Stimulated activated naive CD4-positive, alpha-beta T cell treated with Interleukin-2 at 50 U/mL for 16 hours (primary cell): ENCODE results near the gene RIC3.

Experiments
- DNase-seq: peaks from one replicate; lab custom pipeline; 2025; lab: John Stamatoyannopoulos, UW

The RIC3 gene

DNA sequence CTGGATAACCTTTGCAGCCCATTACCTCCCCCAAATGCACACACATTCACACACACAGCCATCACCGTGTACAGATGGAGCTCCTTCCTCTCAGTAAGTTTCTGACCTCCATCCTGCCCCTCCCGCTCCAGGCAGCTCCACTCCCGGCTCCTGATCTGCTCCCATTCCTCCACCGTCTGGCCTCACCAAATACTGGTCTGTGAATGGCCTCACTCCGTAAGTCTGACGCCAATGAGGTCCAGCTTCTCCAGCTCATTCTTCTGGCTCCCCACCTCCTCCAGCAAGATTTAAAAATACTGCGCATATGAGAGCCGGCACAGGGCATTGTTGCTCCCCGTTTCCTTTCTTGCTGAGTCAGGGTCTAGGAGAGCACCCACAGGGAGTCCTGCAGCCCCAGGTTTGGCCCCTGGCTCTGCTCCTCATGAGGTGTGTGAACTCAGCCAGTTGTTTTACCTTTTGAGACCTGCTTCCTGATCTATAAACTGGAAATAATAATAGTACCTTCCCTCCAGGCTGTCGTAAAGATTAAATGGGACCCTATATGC is 101.8 kb downstream of the RIC3 start:
- no peak for DNase-seq

DNA sequence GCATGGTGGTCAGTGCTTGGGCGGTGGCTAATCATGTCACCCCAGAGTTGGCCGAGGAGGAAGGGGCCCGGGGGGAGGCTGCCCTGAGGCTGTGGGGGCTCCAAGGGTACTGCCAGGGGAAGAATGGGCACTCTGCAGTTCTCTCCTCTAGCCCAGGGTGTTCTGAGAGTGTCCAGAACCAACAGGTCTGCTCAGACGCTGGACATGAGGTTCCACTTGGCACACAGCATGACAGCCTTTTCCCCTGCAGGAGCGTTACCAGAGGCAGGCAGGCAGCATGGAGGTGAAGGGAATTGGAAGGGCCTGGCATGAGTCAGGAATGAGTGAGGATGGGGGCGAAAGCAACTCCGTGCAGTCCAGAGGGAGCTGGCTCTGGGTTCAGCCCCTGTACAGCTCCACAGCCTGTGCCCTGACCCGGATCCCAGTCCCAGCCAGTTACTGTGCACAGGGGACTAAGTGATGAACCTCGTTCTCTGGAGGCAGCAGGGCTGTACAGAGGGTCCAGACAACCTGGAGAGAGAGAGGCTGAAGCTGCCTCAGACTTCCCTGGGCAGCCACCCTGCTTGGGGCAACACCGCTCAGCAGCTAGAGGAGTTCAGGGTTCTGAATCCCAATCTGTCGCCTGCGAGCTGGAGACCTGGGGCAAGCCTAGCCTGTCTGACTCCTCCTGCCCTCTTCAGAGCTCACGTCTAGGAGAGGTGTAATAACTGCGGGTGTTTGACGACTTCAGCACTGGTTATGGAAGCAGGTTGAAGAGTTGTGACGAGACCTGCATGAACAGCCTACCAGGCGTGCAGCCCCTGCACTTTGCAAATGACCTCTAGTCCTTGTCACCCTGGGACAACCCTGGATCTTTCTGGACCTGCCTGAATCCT is 102.6 kb downstream of the RIC3 start:
- no peak for DNase-seq

DNA sequence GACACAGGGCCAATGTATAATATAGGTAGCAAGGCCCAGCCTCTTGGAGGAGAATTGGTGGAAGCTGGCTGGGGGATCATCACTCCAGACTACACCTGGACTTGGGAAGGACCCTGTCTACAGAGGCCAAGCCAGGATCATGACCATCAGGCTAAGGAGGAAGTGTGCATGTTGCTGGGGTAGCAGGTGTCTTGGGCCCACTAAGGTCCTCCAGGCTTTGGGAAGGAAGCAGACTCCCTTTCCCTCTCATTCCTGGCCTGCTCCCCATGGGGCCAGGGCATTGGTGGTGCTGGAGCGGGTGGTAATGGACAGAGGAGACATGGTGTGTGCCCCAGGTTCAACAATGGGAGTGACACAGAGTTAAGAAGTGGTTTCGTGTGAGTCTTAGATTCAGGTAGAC is 103.8 kb downstream of the RIC3 start:
- DNase-seq: no peak

GRCh38 chr11:8063324-8063723 is 105.5 kb downstream of the RIC3 start:
- DNase-seq: no peak

DNA sequence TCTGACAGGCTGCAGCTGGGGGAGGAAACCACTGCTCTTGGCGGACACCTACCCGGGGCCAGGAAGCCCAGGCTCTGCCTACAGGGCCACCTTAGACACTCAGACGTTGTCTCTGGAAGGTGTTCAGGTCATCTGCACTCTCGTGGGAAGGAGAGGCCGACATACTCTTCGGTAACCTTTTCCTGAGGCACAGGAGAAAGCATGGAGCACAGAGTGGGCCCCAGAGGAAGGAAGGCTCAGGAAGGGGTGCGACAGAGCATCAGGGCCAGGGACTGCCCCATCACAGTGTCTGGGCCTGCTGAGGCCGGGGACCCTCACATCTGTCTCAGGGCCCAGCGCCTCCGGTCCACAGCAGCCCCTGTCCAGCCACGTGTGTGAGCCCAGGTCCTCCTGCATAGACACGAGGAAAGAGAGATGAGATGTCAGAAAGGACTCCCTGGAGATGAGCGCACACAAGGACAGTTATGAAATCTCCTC is 106.0 kb downstream of the RIC3 start:
- DNase-seq: no peak

DNA sequence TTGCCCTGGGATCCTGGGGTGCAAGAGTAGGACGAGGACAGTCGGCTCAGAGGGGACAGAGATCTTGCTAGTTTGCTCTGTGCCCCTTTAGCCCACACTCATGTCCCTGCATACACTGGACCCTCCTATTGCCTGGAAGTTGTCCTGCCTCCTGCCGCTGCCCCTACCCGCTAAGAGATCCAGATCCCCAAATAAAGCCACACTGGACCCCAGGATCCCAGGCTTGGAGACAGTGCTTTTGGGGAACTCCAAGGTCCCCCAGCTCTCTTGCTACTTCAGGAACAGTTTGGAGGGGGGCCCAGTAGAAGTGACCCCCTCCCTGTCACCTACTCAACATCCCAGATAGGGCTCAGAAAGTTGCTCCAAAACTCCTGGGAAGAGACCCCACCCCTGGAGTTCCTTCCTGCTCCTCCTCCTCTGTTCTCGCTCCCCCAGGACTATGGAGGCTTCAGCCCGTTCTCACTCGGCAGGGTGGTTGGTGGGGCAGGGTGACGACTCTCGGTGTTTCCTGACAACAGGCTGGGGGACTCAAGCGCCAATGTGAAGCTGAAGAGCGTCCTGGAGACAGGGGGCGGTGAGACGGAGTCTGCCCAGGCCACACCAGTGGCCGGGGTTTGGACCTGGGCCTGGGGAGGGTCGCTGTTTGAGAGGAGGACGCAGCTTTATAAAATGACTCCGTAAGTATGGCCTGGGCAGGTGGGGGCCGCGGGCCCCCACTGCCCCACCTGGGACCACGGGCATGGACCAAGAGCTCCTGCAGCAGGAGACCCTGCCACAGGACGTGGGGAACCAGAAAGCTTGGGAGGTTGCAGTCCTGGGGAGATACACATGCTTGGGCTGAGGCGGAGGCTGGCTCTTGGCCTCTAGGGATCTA is 107.0 kb downstream of the RIC3 start:
- no peak for DNase-seq

DNA sequence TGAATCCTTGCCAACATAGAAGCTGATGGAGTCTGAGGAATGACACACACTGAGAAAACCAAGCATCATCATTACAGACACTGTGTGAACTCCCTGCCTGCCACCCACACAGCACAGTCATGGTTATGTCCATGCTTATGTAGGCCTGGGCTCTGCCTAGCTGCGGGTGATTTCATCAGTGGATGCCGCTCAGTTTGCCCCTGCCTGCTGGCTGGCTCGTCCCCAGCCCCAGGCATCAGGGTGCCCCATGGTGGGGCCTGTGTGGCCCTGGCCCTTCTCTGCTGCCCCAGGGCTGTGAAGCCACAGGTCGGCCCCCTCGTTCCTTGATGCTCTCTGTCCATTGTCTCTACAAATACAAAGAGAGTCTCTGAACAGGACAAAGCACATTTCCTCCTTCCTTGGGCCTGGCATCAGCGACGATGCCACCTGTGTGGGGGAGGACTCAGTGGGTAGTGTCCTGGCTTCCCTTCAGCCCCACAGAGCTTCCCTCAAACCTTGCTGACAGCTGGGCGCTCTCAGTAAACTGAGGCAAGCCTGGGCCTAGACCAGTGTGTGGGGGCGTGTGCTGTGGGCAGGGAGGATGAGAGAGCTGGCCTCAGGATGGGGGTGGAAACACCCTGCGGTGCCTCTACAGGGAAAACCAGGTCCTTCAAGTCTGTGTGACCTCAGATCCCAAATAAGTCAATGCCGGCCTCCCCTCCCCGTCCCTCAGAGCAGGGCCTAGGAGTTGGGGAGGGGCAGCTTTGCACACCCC is 107.8 kb downstream of the RIC3 start:
- DNase-seq: no peak

- DNase-seq: no peak
Observed at GRCh38 chr11:8060146-8060719, 108.6 kb downstream of the RIC3 start.

DNA sequence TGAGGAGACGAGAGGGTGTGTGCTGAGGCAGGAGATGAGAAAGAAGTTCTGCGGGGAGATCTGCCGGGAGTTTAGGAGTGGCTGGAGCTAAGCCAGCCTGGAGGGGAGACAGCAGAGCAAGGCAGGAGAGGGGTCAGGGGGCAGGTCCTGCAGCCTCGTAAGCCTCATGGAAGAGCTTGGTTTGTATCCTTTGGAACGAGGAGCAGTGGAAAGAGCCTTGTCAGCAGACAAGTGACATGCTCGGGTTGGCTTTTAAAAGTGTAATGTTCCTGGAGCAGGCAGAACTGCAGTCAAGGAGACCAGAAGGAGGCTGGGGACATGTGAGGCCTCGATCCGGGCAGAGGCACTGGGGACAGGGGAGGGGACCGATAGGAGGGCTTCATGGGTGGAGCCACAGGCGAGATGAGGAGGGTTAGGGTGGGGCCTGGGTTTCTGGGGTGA is 109.2 kb downstream of the RIC3 start:
- DNase-seq: no peak

DNA sequence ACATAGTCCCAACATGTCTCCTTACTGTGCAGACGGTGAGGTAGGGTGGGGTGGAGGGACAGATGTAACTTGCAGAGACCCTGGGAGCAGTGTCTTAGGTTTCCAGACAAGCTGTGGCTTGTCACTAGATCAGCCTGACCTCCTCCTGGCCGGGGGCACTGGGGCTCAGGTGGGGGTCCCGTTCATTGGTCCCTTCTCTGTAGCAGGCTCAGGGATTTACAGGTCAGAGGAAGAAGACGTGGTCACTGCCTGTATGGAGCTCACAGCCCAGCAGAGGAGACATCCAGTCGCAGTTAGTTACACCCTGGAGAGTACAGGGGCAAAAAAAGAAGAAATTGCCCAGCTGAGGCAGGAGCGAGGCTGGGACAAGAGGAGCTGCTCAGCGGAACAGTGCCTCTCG is 109.8 kb downstream of the RIC3 start:
- no peak for DNase-seq

GRCh38 chr11:8058216-8058615 is 110.6 kb downstream of the RIC3 start:
- DNase-seq: no peak

DNA sequence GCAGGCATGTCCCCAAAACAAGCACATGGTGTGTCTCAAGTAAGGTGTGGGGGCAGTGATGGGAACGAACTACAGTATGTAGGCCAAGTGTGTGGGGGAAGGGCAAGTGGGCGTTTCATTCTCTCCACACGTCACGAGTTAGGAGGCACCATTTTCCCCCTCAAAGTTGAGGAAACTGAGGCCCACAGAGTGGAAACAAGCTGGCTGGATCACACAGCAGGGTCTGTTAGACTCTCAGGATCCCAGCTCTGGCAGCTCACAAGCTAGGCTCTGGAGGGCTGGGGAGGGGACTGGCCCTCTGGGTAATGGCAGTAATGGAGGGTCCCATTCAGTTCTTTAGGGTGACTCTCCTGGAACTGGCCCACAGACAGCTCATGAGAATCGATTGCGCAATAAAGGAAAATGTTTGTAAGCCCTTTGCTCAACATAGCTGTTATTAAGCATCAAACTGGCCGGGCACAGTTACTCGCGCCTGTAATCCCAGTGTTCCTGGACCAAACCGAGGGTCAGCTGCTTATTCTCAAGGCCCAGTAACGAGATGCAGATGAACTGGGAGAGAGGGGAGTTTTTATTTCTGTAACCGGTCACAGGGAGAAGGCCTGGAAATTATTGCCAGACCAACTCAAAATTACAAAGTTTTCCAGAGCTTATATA is 111.9 kb downstream of the RIC3 start:
- DNase-seq: no peak
